ENCODE data around the gene RGS21.

DNA sequence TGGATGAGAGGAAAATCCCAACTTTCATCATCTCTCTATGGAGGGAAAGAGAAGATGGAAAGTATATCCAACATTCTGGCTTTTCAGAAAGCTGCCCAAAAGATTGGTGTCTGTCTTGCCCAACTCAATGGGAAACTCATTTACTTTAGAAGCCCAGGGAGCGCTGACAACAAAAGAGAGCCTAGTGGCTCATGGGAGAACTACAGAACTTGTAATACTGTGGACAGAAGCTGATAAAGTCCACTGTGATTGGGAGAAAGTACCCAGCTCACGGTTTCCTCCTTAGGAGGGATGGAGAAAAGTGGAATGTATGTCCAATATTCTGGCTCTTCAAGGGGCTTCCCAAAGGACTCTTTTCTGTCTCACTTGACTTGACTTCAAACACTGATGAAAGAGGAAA, 66.0 kb downstream of the RGS21 start:
- TF ChIP-seq POLR2A (IDR thresholded peaks at IDR 0.05) = no peak
- TF ChIP-seq CTCF (IDR thresholded peaks at IDR 0.05) = no peak

All from lower leg skin (tissue), 3 donors.